Suprapubic skin (tissue), 3 donors: Measurements from ENCODE around the gene RBMS3.

ENCODE experiments used
- CTCF ChIP-seq, 2 donors: fragments of 200-600 bp in 1 of 2; fragments of 450-650 bp in 1 of 2; sonication (generic) in 1 of 2; IDR thresholded peaks; one replicate each; pipeline ENCODE4 v1.5.1; 2016 to 2019; ENCODE audit warnings: antibody characterized with exemption in 2 of 2, mild to moderate bottlenecking in 1 of 2, moderate library complexity in 1 of 2
- POLR2AphosphoS5 ChIP-seq, 3 donors: sonication (generic); formaldehyde crosslinking; IDR thresholded peaks; one replicate each; pipeline ENCODE4 v1.6.1; 2017; ENCODE audit warnings: antibody characterized with exemption in 3 of 3

- TF ChIP-seq CTCF (IDR thresholded peaks at IDR 0.05), result no peak
- TF ChIP-seq POLR2AphosphoS5 (IDR thresholded peaks at IDR 0.05), result no peak
Measured at GRCh38 chr3:29552051-29552450, 271.2 kb downstream of the RBMS3 start.
